Neuronal stem cell (in vitro differentiated cells): ENCODE results near the gene IGLL5.

Experiments used
- DNase-seq: peaks from one replicate; pipeline ENCODE4 v3.0.0-alpha.2; 2013; ENCODE audit warnings: low spot score
- H2AFZ ChIP-seq: one replicate; pipeline ENCODE4 v1.6.1; 2013; ENCODE audit warnings: mild to moderate bottlenecking, low read length, inconsistent platforms
- H2AK5ac ChIP-seq: 2 replicates; pipeline ENCODE4 v1.6.1; 2013; ENCODE audit warnings: low read depth, mild to moderate bottlenecking, inconsistent platforms, low read length, moderate library complexity, mixed read lengths
- H2BK120ac ChIP-seq: 2 replicates; pipeline ENCODE4 v1.6.1; 2013; ENCODE audit warnings: low read depth, mild to moderate bottlenecking, inconsistent platforms, low read length, moderate library complexity, mixed read lengths
- H2BK12ac ChIP-seq: one replicate; pipeline ENCODE4 v1.6.1; 2013; ENCODE audit warnings: low read length, inconsistent platforms
- H2BK15ac ChIP-seq: 2 replicates; pipeline ENCODE4 v1.6.1; 2013; ENCODE audit warnings: mild to moderate bottlenecking, low read length, inconsistent platforms, mixed read lengths
- H2BK5ac ChIP-seq: one replicate; pipeline ENCODE4 v1.6.1; 2013; ENCODE audit warnings: inconsistent platforms, mild to moderate bottlenecking, low read length, moderate library complexity
- H3K14ac ChIP-seq: one replicate; pipeline ENCODE4 v1.6.1; 2013; ENCODE audit warnings: low read length, inconsistent platforms
- H3K18ac ChIP-seq: 2 replicates; pipeline ENCODE4 v1.6.1; 2013; ENCODE audit warnings: low read length, inconsistent platforms
- H3K23ac ChIP-seq: 2 replicates; pipeline ENCODE4 v1.6.1; 2013; ENCODE audit warnings: low read depth, mild to moderate bottlenecking, mixed read lengths, low read length, inconsistent platforms; ENCODE audit not compliant: poor library complexity
- H3K27ac ChIP-seq: replicated peaks from 3 replicates; pipeline ENCODE4 v1.5.1; 2013; ENCODE audit warnings: low read length, inconsistent platforms
- H3K27me3 ChIP-seq, 3 experiments: 2 replicates each; pipeline ENCODE4 v1.6.1; 2013; ENCODE audit warnings: low read length in 3 of 3, mild to moderate bottlenecking in 2 of 3, inconsistent platforms in 1 of 3, low read depth in 1 of 3, mixed read lengths in 1 of 3, moderate library complexity in 1 of 3; ENCODE audit not compliant: control insufficient read depth in 3 of 3, insufficient read depth in 3 of 3
- H3K36me3 ChIP-seq, 2 donors: replicated peaks in 1 of 2; 2 replicates each; pipeline ENCODE4 v1.6.1; 2013; ENCODE audit warnings: low read length in 2 of 2; ENCODE audit not compliant: control insufficient read depth in 2 of 2, insufficient read depth in 2 of 2
- H3K4ac ChIP-seq: 2 replicates; pipeline ENCODE4 v1.6.1; 2013; ENCODE audit warnings: inconsistent platforms, mild to moderate bottlenecking, low read length, moderate library complexity
- H3K4me1 ChIP-seq, 2 donors: 1 replicate in 1 of 2; 2 replicates in 1 of 2; pipeline ENCODE4 v1.6.1; 2013; ENCODE audit warnings: low read length in 2 of 2, low read depth in 1 of 2; ENCODE audit not compliant: control insufficient read depth in 2 of 2, insufficient read depth in 1 of 2
- H3K4me2 ChIP-seq: one replicate; pipeline ENCODE4 v1.6.1; 2013; ENCODE audit warnings: mild to moderate bottlenecking, low read length, inconsistent platforms; ENCODE audit not compliant: insufficient read depth, poor library complexity, severe bottlenecking
- H3K4me3 ChIP-seq, 2 donors: 2 replicates each; pipeline ENCODE4 v1.5.1; 2013; ENCODE audit warnings: low read length in 2 of 2, mild to moderate bottlenecking in 2 of 2, inconsistent platforms in 1 of 2, moderate library complexity in 1 of 2
- H3K79me1 ChIP-seq: one replicate; pipeline ENCODE4 v1.6.1; 2013; ENCODE audit warnings: low read depth, mild to moderate bottlenecking, inconsistent platforms, low read length, moderate library complexity
- H3K9ac ChIP-seq: one replicate; pipeline ENCODE4 v1.6.1; 2013; ENCODE audit warnings: mild to moderate bottlenecking, low read depth, low read length, inconsistent platforms; ENCODE audit not compliant: poor library complexity
- H3K9me3 ChIP-seq, 2 donors: replicated peaks in 1 of 2; 2 replicates each; pipeline versions ENCODE3 to v1.6.1; 2013; ENCODE audit warnings: low read length in 2 of 2, mild to moderate bottlenecking in 2 of 2, inconsistent platforms in 1 of 2, low read depth in 1 of 2, mixed read lengths in 1 of 2, moderate library complexity in 1 of 2; ENCODE audit not compliant: control insufficient read depth in 2 of 2, insufficient read depth in 1 of 2
- H4K8ac ChIP-seq: one replicate; pipeline ENCODE4 v1.6.1; 2013; ENCODE audit warnings: low read depth, mild to moderate bottlenecking, inconsistent platforms, low read length, moderate library complexity
- H4K91ac ChIP-seq: one replicate; pipeline ENCODE4 v1.6.1; 2013; ENCODE audit warnings: low read length, low read depth, mild to moderate bottlenecking, inconsistent platforms; ENCODE audit not compliant: poor library complexity
- WGBS, 2 donors: extraction: QIAGEN DNeasy Blood & Tissue Kit; methylation state at CpG; one replicate each; pipeline ENCODE4 v1.1.7; 2013; ENCODE audit warnings: missing lambda C conversion rate in 2 of 2, mixed read lengths in 1 of 2; ENCODE audit not compliant: insufficient read length in 2 of 2, insufficient replicate concordance in 1 of 2; ENCODE audit errors: extremely low coverage in 2 of 2; 5-methylcytosine and 5-hydroxymethylcytosine counted together

IGLL5 gene

GRCh38 chr22:22884010-22884887, 3.4 kb upstream of the IGLL5 start:
- no peak overlapping the region for H4K8ac ChIP-seq
- H3K27ac ChIP-seq: no peak overlapping the region
- no peak overlapping the region for H3K4me3 ChIP-seq
- H3K9ac ChIP-seq: no peak overlapping the region
- no peaks in the 10 kb centered on the region for H3K79me1 ChIP-seq
- H3K18ac ChIP-seq: no peak overlapping the region
- no peak overlapping the region for H2BK12ac ChIP-seq
- DNase-seq: peak; percentile 52
- H3K27me3 ChIP-seq: peaks cover 0 to 3% (median 0%) of the 10 kb centered on the region in 3 experiments
- H3K4ac ChIP-seq: no peak overlapping the region
- no peak overlapping the region for H2BK5ac ChIP-seq
- peak overlapping the region; percentile 77 for H3K23ac ChIP-seq
- no peak overlapping the region for H2BK15ac ChIP-seq
- H2AFZ ChIP-seq: no peak overlapping the region
- no CpG with 5 or more reads among the region's 3 CpGs for WGBS, 2 donors
- H4K91ac ChIP-seq: no peak overlapping the region
- no peak overlapping the region for H3K14ac ChIP-seq
- H3K4me1 ChIP-seq: no peaks in the 10 kb centered on the region
- no peaks in the 10 kb centered on the region for H3K9me3 ChIP-seq
- no peaks in the 10 kb centered on the region for H3K36me3 ChIP-seq
- peak overlapping the region; percentile 5 for H2AK5ac ChIP-seq
- H2BK120ac ChIP-seq: no peak overlapping the region
- H3K4me2 ChIP-seq: no peak overlapping the region

DNA sequence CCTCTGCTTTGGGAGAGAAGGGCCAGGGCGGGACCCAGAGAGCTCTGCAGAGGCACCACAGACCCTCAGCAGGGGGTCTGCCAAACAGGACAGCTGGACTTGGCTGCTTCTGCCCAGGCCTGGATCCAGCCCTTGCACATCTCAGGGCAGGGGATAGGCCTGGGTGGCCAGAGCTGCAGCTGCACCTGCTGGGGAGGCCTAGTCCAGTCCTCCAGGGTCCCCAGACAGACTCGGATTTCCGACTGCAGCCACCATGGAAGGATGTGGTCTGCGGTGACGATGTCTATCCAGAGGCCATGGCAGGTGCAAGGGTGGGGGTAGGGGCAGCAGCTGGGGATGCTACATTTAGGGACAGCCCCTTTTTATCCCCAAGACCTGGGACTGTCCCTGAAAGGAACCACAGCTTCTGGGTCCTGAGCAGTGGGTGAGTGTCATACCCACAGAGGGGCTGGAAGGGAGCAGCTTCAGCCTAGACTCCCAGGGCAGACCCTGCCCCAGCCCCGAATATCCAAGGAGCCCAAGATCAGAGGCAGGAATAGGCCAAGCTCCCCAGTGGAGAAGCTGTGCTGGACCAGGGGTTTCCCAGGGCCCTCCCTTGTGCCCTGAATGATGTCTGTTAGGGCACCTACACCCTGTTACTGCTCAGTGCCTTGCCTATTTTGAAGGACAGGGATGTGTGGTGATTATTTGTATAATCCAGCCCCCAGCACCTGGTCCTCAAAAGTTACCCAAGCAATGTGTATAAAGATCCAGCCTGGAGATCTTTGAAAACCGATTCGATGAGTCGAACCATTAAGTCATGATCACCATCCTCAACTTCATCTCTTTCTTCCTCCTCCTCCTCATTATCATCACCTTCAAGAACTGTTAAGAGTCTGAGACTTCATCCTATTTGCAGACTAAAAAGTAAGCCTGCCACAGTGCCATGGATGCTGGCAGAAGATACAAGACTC, 2.5 kb upstream of the IGLL5 start:
- no peaks in the 10 kb centered on the region for H3K36me3 ChIP-seq
- no peak overlapping the region for H4K91ac ChIP-seq
- no peak overlapping the region for H3K4ac ChIP-seq
- H3K27ac ChIP-seq: no peak overlapping the region
- no peak overlapping the region for H2BK5ac ChIP-seq
- H2AFZ ChIP-seq: no peak overlapping the region
- H2AK5ac ChIP-seq: peak overlapping the region; percentile 5
- H2BK12ac ChIP-seq: peak overlapping the region; percentile 49
- H3K14ac ChIP-seq: no peak overlapping the region
- peaks cover 0 to 3% (median 0%) of the 10 kb centered on the region in 3 experiments for H3K27me3 ChIP-seq
- H3K23ac ChIP-seq: peak overlapping the region; percentile 67
- no peaks in the 10 kb centered on the region for H3K9me3 ChIP-seq
- no peak overlapping the region for H4K8ac ChIP-seq
- no peak overlapping the region for H2BK120ac ChIP-seq
- no peaks in the 10 kb centered on the region for H3K79me1 ChIP-seq
- H3K4me2 ChIP-seq: no peak overlapping the region
- H3K18ac ChIP-seq: no peak overlapping the region
- no peak overlapping the region for H3K4me3 ChIP-seq
- H2BK15ac ChIP-seq: no peak overlapping the region
- H3K4me1 ChIP-seq: no peaks in the 10 kb centered on the region
- DNase-seq: no peak
- H3K9ac ChIP-seq: peak overlapping the region; percentile 24
- WGBS, 2 donors: no CpG with 5 or more reads among the region's 9 CpGs

DNA sequence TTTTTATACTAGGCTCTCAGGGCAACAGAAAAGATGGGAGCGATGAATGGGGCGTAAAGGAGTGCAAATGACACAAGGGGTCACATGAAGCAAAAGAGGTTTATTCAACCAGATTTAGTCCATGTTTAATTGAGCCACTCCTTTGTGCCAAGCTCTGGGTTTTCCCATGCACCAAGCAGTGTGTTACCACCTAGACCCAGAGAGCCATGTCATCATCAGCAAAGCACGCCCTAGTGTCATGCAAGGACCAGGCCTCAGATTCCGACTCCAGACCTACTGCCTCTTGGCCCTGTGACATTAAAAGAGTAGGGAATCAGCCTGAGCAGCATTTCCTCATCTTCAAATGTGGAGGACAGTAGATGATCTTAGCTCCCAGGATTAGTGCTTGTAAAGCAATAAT, 1.1 kb upstream of the IGLL5 start:
- WGBS, 2 donors: no CpG with 5 or more reads among the region's 4 CpGs
- no peak overlapping the region for H3K9ac ChIP-seq
- H3K4me2 ChIP-seq: no peak overlapping the region
- H2BK120ac ChIP-seq: no peak overlapping the region
- H3K79me1 ChIP-seq: no peaks in the 10 kb centered on the region
- no peak overlapping the region for H3K14ac ChIP-seq
- H4K8ac ChIP-seq: no peak overlapping the region
- DNase-seq: no peak
- no peak overlapping the region for H3K18ac ChIP-seq
- no peak overlapping the region for H2BK15ac ChIP-seq
- no peak overlapping the region for H2AK5ac ChIP-seq
- no peak overlapping the region for H3K4me3 ChIP-seq
- H4K91ac ChIP-seq: no peak overlapping the region
- no peak overlapping the region for H3K27ac ChIP-seq
- H3K27me3 ChIP-seq: peaks cover 0 to 3% (median 0%) of the 10 kb centered on the region in 3 experiments
- no peak overlapping the region for H2BK12ac ChIP-seq
- no peaks in the 10 kb centered on the region for H3K4me1 ChIP-seq
- H3K36me3 ChIP-seq: no peaks in the 10 kb centered on the region
- no peak overlapping the region for H3K4ac ChIP-seq
- no peak overlapping the region for H2BK5ac ChIP-seq
- no peaks in the 10 kb centered on the region for H3K9me3 ChIP-seq
- no peak overlapping the region for H2AFZ ChIP-seq
- no peak overlapping the region for H3K23ac ChIP-seq
